Mammary epithelial cell (primary cell): Measurements from ENCODE around the gene TDRD10.

Source experiments
- EZH2 ChIP-seq: IDR thresholded peaks from 2 replicates; pipeline ENCODE4 v1.6.1; 2012; ENCODE audit warnings: low read length, inconsistent platforms, borderline replicate concordance
- TF ChIP-seq, protein P1 (sequence below), 2 donors: IDR thresholded peaks in 1 of 2; conservative IDR thresholded peaks in 1 of 2; 2 replicates each; pipeline ENCODE4 v1.5.1; 2011 to 2012; ENCODE audit warnings: inconsistent platforms in 2 of 2, low read length in 2 of 2, mild to moderate bottlenecking in 2 of 2, control low read depth in 1 of 2, low read depth in 1 of 2; ENCODE audit not compliant: insufficient read depth in 1 of 2; ENCODE audit errors: extremely low read depth in 1 of 2

DNA sequence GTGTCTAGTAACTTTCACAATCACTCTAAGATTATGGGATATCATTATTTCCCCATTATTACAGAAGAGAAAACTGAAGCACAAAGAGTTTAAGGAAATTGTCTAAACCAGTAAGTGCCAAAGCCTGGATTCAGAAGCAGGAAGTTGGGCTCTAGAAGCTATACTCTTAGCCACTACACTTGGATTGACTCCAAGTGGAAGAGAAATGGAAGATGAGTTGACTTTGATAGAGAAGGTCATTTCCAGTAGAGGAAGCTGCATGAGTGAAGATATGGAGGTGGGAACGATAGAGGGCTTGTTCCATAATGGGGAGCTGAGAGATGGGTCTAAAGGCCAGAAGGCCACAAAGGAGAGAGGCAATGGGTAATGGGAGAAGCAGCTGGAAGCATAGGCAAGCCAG, 11.7 kb upstream of the TDRD10 start:
- TF ChIP-seq, protein P1, sequence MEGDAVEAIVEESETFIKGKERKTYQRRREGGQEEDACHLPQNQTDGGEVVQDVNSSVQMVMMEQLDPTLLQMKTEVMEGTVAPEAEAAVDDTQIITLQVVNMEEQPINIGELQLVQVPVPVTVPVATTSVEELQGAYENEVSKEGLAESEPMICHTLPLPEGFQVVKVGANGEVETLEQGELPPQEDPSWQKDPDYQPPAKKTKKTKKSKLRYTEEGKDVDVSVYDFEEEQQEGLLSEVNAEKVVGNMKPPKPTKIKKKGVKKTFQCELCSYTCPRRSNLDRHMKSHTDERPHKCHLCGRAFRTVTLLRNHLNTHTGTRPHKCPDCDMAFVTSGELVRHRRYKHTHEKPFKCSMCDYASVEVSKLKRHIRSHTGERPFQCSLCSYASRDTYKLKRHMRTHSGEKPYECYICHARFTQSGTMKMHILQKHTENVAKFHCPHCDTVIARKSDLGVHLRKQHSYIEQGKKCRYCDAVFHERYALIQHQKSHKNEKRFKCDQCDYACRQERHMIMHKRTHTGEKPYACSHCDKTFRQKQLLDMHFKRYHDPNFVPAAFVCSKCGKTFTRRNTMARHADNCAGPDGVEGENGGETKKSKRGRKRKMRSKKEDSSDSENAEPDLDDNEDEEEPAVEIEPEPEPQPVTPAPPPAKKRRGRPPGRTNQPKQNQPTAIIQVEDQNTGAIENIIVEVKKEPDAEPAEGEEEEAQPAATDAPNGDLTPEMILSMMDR (conservative IDR thresholded peaks at IDR 0.05 in 1 of 2, IDR thresholded peaks at IDR 0.05 in 1 of 2; ENCODE audit: extremely low read depth in 1 of 2, insufficient read depth in 1 of 2, low read depth in 1 of 2, low read length in 2 of 2): no peak
- no peak for TF ChIP-seq EZH2
